ENCODE results near the gene ZBTB45. TPM values are rescaled to one million over a fixed set of nuclear protein-coding genes. Genes with fewer than 3 reads are reported as not detected.

Gene ZBTB45
- total and polyA plus RNA-seq, 10 of the 15 experiments (the other 5 are each of a cell fraction or from before 2014, with no cell fraction given): 0.29 to 17.2 (median 4.2) TPM

GRCh38 chr19:58513694-58514563 is 5.7 kb downstream of the ZBTB45 start (continued):
- TF ChIP-seq CHD4 (IDR thresholded peaks at IDR 0.05) (no peak), SREBF2 (IDR thresholded peaks at IDR 0.05; ENCODE audit: low read length) (no peak), RELB (IDR thresholded peaks at IDR 0.05; ENCODE audit: low read depth) (no peak), RB1 (IDR thresholded peaks at IDR 0.05; ENCODE audit: borderline replicate concordance) (peak; percentile 98; the same call in 1 of the 2 replicates), RAD51 (IDR thresholded peaks at IDR 0.05) (no peak)

GRCh38 chr19:58513213-58513693 is 6.4 kb downstream of the ZBTB45 start:
- 77% methylated on average over 10 of the region's 10 CpGs for WGBS (ENCODE audit: insufficient coverage, insufficient replicate concordance, low lambda C conversion rate, missing lambda C conversion rate)
- in situ Hi-C loops (cut with MboI): no loop called here
- no peak for TF ChIP-seq NFIC (IDR thresholded peaks at IDR 0.05; ENCODE audit: low read depth, low read length)
- no peak; the same call in 1 of the 2 replicates for TF ChIP-seq POLR2A (IDR thresholded peaks at IDR 0.05; ENCODE audit: low read depth, low read length)
- TF ChIP-seq CEBPB (IDR thresholded peaks at IDR 0.05; ENCODE audit: borderline replicate concordance in 1 of 2, low read depth in 2 of 2, low read length in 2 of 2): no peak
- no peak for TF ChIP-seq SRF (IDR thresholded peaks at IDR 0.05; ENCODE audit: low read depth in 2 of 2, low read length in 2 of 2)
- no peak for TF ChIP-seq CREB1 (IDR thresholded peaks at IDR 0.05; ENCODE audit: low read depth)
- TF ChIP-seq ZNF592 (IDR thresholded peaks at IDR 0.05): no peak
- no peak for TF ChIP-seq MYC (IDR thresholded peaks at IDR 0.05; ENCODE audit: insufficient read depth, insufficient read length, insufficient replicate concordance, low read length, severe bottlenecking)
- TF ChIP-seq, protein P1, sequence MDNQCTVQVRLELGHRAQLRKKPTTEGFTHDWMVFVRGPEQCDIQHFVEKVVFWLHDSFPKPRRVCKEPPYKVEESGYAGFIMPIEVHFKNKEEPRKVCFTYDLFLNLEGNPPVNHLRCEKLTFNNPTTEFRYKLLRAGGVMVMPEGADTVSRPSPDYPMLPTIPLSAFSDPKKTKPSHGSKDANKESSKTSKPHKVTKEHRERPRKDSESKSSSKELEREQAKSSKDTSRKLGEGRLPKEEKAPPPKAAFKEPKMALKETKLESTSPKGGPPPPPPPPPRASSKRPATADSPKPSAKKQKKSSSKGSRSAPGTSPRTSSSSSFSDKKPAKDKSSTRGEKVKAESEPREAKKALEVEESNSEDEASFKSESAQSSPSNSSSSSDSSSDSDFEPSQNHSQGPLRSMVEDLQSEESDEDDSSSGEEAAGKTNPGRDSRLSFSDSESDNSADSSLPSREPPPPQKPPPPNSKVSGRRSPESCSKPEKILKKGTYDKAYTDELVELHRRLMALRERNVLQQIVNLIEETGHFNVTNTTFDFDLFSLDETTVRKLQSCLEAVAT (IDR thresholded peaks at IDR 0.05): no peak

More at GRCh38 chr19:58513213-58513693, 6.4 kb downstream of the ZBTB45 start:
- Histone ChIP-seq H3K27me3 (replicated peaks in 1 of 2; ENCODE audit: control insufficient read depth in 2 of 2, insufficient read depth in 2 of 2, low read length in 1 of 2) (no peaks in the 10 kb centered on the region), H3K4me3 (0 out of 2 replicates have a peak overlapping the region, but pooled peaks have one; percentile 44), H4K20me1 (ENCODE audit: control insufficient read depth, insufficient read depth) (no peaks in the 10 kb centered on the region), H3K36me3 (ENCODE audit: control insufficient read depth in 2 of 2, insufficient read depth in 2 of 2, low read length in 1 of 2) (peaks cover 0 to 8% of the 10 kb centered on the region in 2 experiments; a peak in 3 of 4 replicates), H3K27ac (ENCODE audit: control insufficient read depth, insufficient read depth) (no peak overlapping the region; the same call in 1 of the 2 replicates), H3K4me2 (ENCODE audit: control insufficient read depth, insufficient read depth) (no peak overlapping the region), H2AFZ (ENCODE audit: control insufficient read depth, low read depth, low read length) (no peak overlapping the region), H3K4me1 (ENCODE audit: control insufficient read depth, insufficient read depth, low read length) (peaks cover 22% of the 10 kb centered on the region), H3K79me2 (ENCODE audit: control insufficient read depth, insufficient read depth, low read length) (peaks cover 29% of the 10 kb centered on the region), H3K9ac (ENCODE audit: control insufficient read depth, insufficient read depth, low read length) (0 out of 2 replicates have a peak overlapping the region, but pooled peaks have one; percentile 49), H3K9me3 (replicated peaks; ENCODE audit: control insufficient read depth, insufficient read depth, low read length) (no peaks in the 10 kb centered on the region; the same call in 2 of the 3 replicates)
- ChIA-PET SMC1A (ENCODE audit: uncharacterized antibody, unreplicated experiment) (interaction anchor here (0.8 to 1.2 kb wide), 5 partner anchors 23 to 1048 kb away, joined by 3 to 4 read pairs (median 3); no protein-coding TSS in a partner anchor), CTCF (interaction anchor here (1.0 to 2.0 kb wide), 6 partner anchors 13 to 166 kb away, joined by 3 to 22 read pairs (median 7); partner anchors contain the start of genes CHMP2A and MZF1), POLR2A (interaction anchor here (0.6 to 1.5 kb wide), 7 partner anchors 24 to 72 kb away, joined by 3 to 14 read pairs (median 4); partner anchors contain the start of gene TRIM28), RAD21 (ENCODE audit: unreplicated experiment) (interaction anchor here (1.3 to 1.6 kb wide), 2 partner anchors 24 to 66 kb away, joined by 6 to 16 read pairs; no protein-coding TSS in a partner anchor)
- ATAC-seq (peak; percentile 1), FAIRE-seq (no peak), DNase-seq (ENCODE audit: low read depth, low spot score) (no peak)
- no TSS peak for BruUV-seq (replicated peaks)
- intact Hi-C loops (cut with micrococcal nuclease; ENCODE audit: unreplicated experiment): no loop called here

Data from GM12878 (cell line).